Breast epithelium (tissue), 4 donors: ENCODE measurements around the gene SDK2. TPM values are rescaled to one million over a fixed set of nuclear protein-coding genes. Genes with fewer than 3 reads are reported as not detected.

Experiments
- DNase-seq, 2 donors: peaks; one replicate each; pipeline ENCODE4 v3.0.0-alpha.2; 2019; ENCODE audit warnings: low spot score in 2 of 2
- H3K27ac ChIP-seq, 2 donors: fragments of 200-600 bp; sonication (generic) in 1 of 2; one replicate each; pipeline ENCODE4 v1.5.1; 2016 to 2019; ENCODE audit warnings: mild to moderate bottlenecking in 1 of 2
- H3K27me3 ChIP-seq, 2 donors: fragments of 200-600 bp; sonication (generic) in 1 of 2; one replicate each; pipeline versions ENCODE4 v1.5.1 to v1.6.0; 2017 to 2019; ENCODE audit warnings: control low read depth in 1 of 2, mild to moderate bottlenecking in 1 of 2
- H3K36me3 ChIP-seq: fragments of 200-600 bp; one replicate; pipeline ENCODE4 v1.5.1; 2019
- H3K4me1 ChIP-seq, 2 donors: fragments of 200-600 bp; sonication (generic); one replicate each; pipeline ENCODE4 v1.5.1; 2016 to 2019; ENCODE audit warnings: control low read depth in 1 of 2
- H3K4me3 ChIP-seq, 3 donors: fragments of 200-600 bp; sonication (generic); 1 replicate in 2 of 3; 2 replicates in 1 of 3; pipeline ENCODE4 v1.5.1; 2016 to 2019; ENCODE audit warnings: mild to moderate bottlenecking in 3 of 3, moderate library complexity in 2 of 3
- H3K9me3 ChIP-seq, 2 donors: fragments of 200-600 bp; sonication (generic) in 1 of 2; one replicate each; pipeline ENCODE4 v1.5.1; 2016 to 2019; ENCODE audit warnings: control low read depth in 1 of 2
- CTCF ChIP-seq, 3 donors: fragments of 450-650 bp; IDR thresholded peaks; one replicate each; pipeline ENCODE4 v1.5.1; 2016 to 2017; ENCODE audit warnings: antibody characterized with exemption in 3 of 3, mild to moderate bottlenecking in 3 of 3, moderate library complexity in 3 of 3
- POLR2A ChIP-seq: fragments of 450-650 bp; IDR thresholded peaks from one replicate; pipeline ENCODE4 v1.6.1; 2016; ENCODE audit warnings: antibody characterized with exemption, mild to moderate bottlenecking, moderate library complexity
- POLR2AphosphoS5 ChIP-seq, 3 donors: sonication (generic); formaldehyde crosslinking; IDR thresholded peaks; one replicate each; pipeline ENCODE4 v1.6.1; 2017; ENCODE audit warnings: antibody characterized with exemption in 3 of 3
- intact Hi-C: fragments of 100-400 bp; cut with DNase I; formaldehyde crosslinking; loops from one replicate; pipeline ENCODE4 v1.15.1; 2023; ENCODE audit warnings: low total_unique reads
- total RNA-seq, 3 donors: library from RNA; depleted of rRNA; stranded (reverse); fragments of >200 nt; gene quantifications; one replicate each; pipeline ENCODE4 v1.1.0, GENCODE V29; 2016

The SDK2 gene
- total RNA-seq, 3 donors from 2014 or later = 0.16 to 2.9 (median 2.6) TPM

DNA sequence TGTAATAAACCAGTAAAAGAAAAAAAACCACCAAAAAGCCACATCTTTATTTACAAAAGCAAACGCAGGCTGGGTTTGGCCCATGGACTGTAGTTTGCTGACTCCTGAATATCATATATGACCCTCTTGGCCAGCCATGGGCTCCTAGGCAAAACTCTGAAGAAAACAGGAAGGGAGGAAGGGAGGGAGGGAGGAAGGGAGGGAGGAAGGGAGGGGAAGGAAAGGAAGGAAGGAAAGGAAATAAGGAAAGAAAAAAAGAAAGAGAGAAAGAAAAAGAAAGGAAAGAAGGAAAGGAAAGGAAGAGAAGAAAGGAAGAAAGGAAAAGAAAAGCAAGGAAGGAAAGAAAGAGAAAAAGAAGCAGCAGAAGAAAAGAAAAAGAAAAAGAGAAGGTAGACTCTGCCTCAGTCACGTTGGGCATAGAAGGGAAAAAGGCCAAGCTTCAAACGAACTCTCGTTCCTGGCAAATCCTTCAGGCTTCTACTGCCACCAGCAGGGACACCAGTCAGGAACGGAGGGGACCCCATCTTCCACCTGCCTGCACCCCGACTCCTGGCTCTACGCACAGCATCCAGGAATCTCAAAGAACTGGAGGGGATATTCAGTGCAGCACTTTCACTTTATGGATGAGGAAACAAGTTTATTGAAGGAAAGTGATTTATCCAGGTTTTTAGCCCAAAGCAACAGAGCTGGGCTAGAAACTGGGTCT is 354.5 kb downstream of the SDK2 start:
- H3K4me1 ChIP-seq = peaks cover 48 to 74% of the 10 kb centered on the region in 2 donors
- TF ChIP-seq CTCF (IDR thresholded peaks at IDR 0.05) = no peak
- no peak for TF ChIP-seq POLR2AphosphoS5 (IDR thresholded peaks at IDR 0.05)
- TF ChIP-seq POLR2A = no peak
- H3K27me3 ChIP-seq = no peaks in the 10 kb centered on the region
- no peaks in the 10 kb centered on the region for H3K9me3 ChIP-seq
- no peak for DNase-seq
- peak overlapping the region; percentile 95 to 99 for H3K27ac ChIP-seq
- intact Hi-C loops = no loop called here
- peak overlapping the region in 1 of 3 donors; percentile 16 for H3K4me3 ChIP-seq
- H3K36me3 ChIP-seq = no peaks in the 10 kb centered on the region

DNA sequence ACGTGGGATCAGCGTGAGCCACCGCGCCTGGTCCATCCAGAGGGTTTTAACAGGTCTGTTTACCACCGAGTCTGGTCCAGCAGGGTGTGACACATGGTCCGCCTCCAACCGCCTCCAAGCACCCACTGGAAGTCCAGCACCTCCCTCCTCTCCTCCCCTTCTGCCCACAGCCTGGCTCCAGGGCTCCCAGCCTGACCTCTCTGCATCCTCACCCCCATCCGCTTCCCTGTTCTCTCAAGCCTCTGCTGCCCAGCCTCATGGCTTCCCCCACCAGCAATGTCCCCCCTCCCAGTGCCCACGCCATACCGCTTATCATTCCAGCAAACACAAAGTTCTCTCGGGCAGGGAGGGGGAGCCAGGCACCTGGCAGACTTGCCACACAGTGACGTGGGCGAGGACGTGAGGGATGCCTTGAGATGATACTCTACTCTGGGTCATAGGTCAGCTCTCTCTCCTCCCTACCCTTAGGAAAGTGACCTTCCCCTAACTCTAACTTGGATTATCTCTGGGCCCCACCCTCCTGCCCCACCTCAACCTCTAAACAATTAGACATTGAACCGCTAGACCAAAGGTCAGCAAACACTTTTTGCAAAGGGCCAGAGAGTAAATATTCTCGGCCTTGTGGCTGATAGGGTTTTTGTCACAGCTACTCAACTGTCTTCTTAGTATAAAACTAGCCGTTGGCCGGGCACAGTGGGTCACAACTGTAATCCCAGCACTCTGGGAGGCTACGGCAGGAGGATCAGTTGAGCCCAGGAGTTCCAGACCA is 355.5 kb downstream of the SDK2 start:
- intact Hi-C loops = no loop called here
- peak; percentile 58 to 74 for DNase-seq

GRCh38 chr17:73286863-73287296 is 357.4 kb downstream of the SDK2 start:
- no peak for DNase-seq
- Histone ChIP-seq H3K4me3 (no peak overlapping the region), H3K27ac (peak overlapping the region; percentile 86 to 95), H3K9me3 (no peaks in the 10 kb centered on the region), H3K36me3 (no peaks in the 10 kb centered on the region), H3K27me3 (no peaks in the 10 kb centered on the region), H3K4me1 (peaks cover 32 to 53% of the 10 kb centered on the region in 2 donors)
- TF ChIP-seq CTCF (IDR thresholded peaks at IDR 0.05) = no peak
- TF ChIP-seq POLR2AphosphoS5 (IDR thresholded peaks at IDR 0.05) = no peak
- no peak for TF ChIP-seq POLR2A
- intact Hi-C loops = no loop called here

More for the DNA sequence above, 355.5 kb downstream of the SDK2 start:
- peak overlapping the region; percentile 86 to 95 for H3K27ac ChIP-seq
- no peaks in the 10 kb centered on the region for H3K36me3 ChIP-seq
- peaks cover 46 to 69% of the 10 kb centered on the region in 2 donors for H3K4me1 ChIP-seq
- H3K9me3 ChIP-seq = no peaks in the 10 kb centered on the region
- peak in 2 of 3 donors; percentile 28 to 32 for TF ChIP-seq POLR2AphosphoS5 (IDR thresholded peaks at IDR 0.05)
- TF ChIP-seq POLR2A = no peak
- no peak for TF ChIP-seq CTCF (IDR thresholded peaks at IDR 0.05)
- H3K27me3 ChIP-seq = no peaks in the 10 kb centered on the region
- peak overlapping the region in 1 of 3 donors; percentile 7 for H3K4me3 ChIP-seq

DNA sequence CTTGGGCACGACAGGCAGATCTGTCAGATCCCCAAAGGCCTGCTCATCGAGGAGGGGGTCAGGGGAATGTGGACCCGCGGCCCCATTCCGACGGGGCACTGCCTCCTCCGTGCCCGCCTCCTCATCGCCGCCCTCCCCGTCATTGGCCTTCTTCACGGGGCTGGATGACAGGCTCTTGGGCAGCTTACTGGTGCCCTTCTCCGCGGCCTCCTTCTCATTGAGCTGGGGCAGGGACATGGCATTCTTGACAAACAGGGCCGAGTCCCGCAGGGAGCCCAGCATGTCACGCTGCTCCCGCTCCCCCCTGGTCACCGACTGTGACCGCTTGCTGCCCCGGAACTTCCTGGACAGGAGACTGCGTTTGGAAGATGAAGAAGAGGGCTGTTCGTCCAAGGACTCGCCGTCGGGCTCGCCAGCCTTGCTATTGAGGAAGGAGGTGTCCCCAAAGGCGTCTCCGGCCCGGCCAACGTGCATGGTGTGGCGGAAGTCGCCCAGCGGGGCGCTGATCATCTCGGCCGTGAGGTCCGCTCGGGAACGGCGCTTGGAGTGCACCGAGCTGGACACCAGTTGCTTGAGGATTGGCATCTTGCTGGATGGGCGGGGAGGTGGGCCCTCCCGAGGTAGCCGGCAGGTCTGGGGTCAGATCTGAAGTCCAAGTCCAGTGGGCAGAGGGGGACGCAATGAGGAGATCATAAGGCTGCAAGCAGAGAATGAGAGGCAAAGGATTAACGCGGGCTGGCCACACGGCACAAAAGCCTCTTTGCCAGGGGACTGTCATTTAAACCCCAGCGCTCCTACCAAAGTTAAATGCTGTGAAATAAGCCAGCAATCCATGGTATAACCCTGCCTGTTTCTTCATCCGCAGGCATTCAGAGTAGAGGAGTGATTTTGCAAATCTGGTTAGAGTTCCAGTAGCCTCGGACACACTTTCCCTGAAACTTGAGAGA is 358.1 kb downstream of the SDK2 start:
- no peaks in the 10 kb centered on the region for H3K27me3 ChIP-seq
- H3K9me3 ChIP-seq = no peaks in the 10 kb centered on the region
- H3K4me1 ChIP-seq = peaks cover 25 to 46% of the 10 kb centered on the region in 2 donors
- no peaks in the 10 kb centered on the region for H3K36me3 ChIP-seq
- peak overlapping the region; percentile 86 to 95 for H3K27ac ChIP-seq
- intact Hi-C loops = no loop called here
- no peak for TF ChIP-seq CTCF (IDR thresholded peaks at IDR 0.05)
- TF ChIP-seq POLR2AphosphoS5 (IDR thresholded peaks at IDR 0.05) = no peak
- TF ChIP-seq POLR2A = no peak
- H3K4me3 ChIP-seq = no peak overlapping the region
- DNase-seq = no peak
